Stomach (tissue), 4 donors: Measurements from ENCODE around the gene METTL5.

Source experiments
- CTCF ChIP-seq, 7 experiments: fragments of 450-650 bp in 4 of 7; fragments of 200-600 bp in 3 of 7; sonication (generic) in 3 of 7; IDR thresholded peaks; one replicate each; pipeline ENCODE4 v1.5.1; 2016 to 2019; ENCODE audit warnings: antibody characterized with exemption in 7 of 7, control low read depth in 2 of 7, mild to moderate bottlenecking in 1 of 7
- POLR2AphosphoS5 ChIP-seq, 3 donors: sonication (generic); formaldehyde crosslinking; IDR thresholded peaks; one replicate each; pipeline ENCODE4 v1.6.1; 2016; ENCODE audit warnings: antibody characterized with exemption in 3 of 3

GRCh38 chr2:169765523-169765922, 59.2 kb downstream of the METTL5 start:
- TF ChIP-seq CTCF (IDR thresholded peaks at IDR 0.05) (no peak), POLR2AphosphoS5 (IDR thresholded peaks at IDR 0.05) (no peak)
